Amniotic epithelial cell (primary cell): ENCODE data around the gene GRM8.

Experiments
- DNase-seq: peaks from one replicate; pipeline ENCODE4 v3.0.0-alpha.2; 2010; ENCODE audit warnings: low read depth

The GRM8 gene

GRCh38 chr7:126806614-126807013 lies 446.1 kb downstream of the GRM8 start:
- DNase-seq = no peak

GRCh38 chr7:126805351-126805750 lies 447.4 kb downstream of the GRM8 start:
- DNase-seq = no peak

- DNase-seq = no peak
Measured at GRCh38 chr7:126804604-126805003, 448.1 kb downstream of the GRM8 start.

- peak; percentile 68 for DNase-seq
Measured at GRCh38 chr7:126803990-126804389, 448.8 kb downstream of the GRM8 start.

- peak; percentile 72 for DNase-seq
Measured at GRCh38 chr7:126803060-126803665, 449.6 kb downstream of the GRM8 start.

- no peak for DNase-seq
Measured at GRCh38 chr7:126801733-126802132, 451.0 kb downstream of the GRM8 start.

GRCh38 chr7:126799541-126799940 lies 453.2 kb downstream of the GRM8 start:
- no peak for DNase-seq

- DNase-seq = no peak
Measured at GRCh38 chr7:126792521-126792920, 460.2 kb downstream of the GRM8 start.

- peak; percentile 16 for DNase-seq
Measured at GRCh38 chr7:126791306-126791705, 461.4 kb downstream of the GRM8 start.

GRCh38 chr7:126790763-126791162 lies 462.0 kb downstream of the GRM8 start:
- DNase-seq = no peak

GRCh38 chr7:126783613-126784012 lies 469.1 kb downstream of the GRM8 start:
- DNase-seq = no peak

- DNase-seq = no peak
Measured at GRCh38 chr7:126780993-126781392, 471.7 kb downstream of the GRM8 start.

GRCh38 chr7:126778101-126778500 lies 474.6 kb downstream of the GRM8 start:
- no peak for DNase-seq

- DNase-seq = no peak
Measured at GRCh38 chr7:126776498-126776897, 476.2 kb downstream of the GRM8 start.

- no peak for DNase-seq
Measured at GRCh38 chr7:126774077-126774476, 478.7 kb downstream of the GRM8 start.

GRCh38 chr7:126768836-126769235 lies 483.9 kb downstream of the GRM8 start:
- DNase-seq = no peak

GRCh38 chr7:126760914-126761577 lies 491.7 kb downstream of the GRM8 start:
- no peak for DNase-seq

GRCh38 chr7:126755381-126755780 lies 497.4 kb downstream of the GRM8 start:
- DNase-seq = no peak

- no peak for DNase-seq
Measured at GRCh38 chr7:126750207-126750911, 502.4 kb downstream of the GRM8 start.

- no peak for DNase-seq
Measured at GRCh38 chr7:126728967-126729366, 523.8 kb downstream of the GRM8 start.

- peak; percentile 44 for DNase-seq
Measured at GRCh38 chr7:126727930-126728391, 524.8 kb downstream of the GRM8 start.

GRCh38 chr7:126723966-126724544 lies 528.7 kb downstream of the GRM8 start:
- DNase-seq = no peak

- DNase-seq = no peak
Measured at GRCh38 chr7:126720232-126720631, 532.5 kb downstream of the GRM8 start.
